H1 (cell line): ENCODE results near the gene NADK. TPM values are rescaled to one million over a fixed set of nuclear protein-coding genes. Genes with fewer than 3 reads are reported as not detected.

Experiments
- CTCF ChIA-PET: fragments of 300-600 bp; sonication (Branson Sonifier 250); formaldehyde crosslinking; loops from one replicate; lab custom pipeline; 2021; ENCODE audit not compliant: partially characterized antibody; lab: Charles Lee
- POLR2A ChIA-PET: fragments of 300-600 bp; sonication (Branson Sonifier 250); formaldehyde crosslinking; loops from one replicate; lab custom pipeline; 2021; ENCODE audit warnings: inconsistent platforms; ENCODE audit not compliant: partially characterized antibody; lab: Charles Lee
- DNase-seq, 2 experiments: peaks; one replicate each; pipeline versions ENCODE4 v3.0.0 to v3.0.0-alpha.2; 2010 to 2022; ENCODE audit warnings: low spot score in 2 of 2, low read depth in 1 of 2, mixed read lengths in 1 of 2
- FAIRE-seq: peaks from 2 replicates; lab custom pipeline; 2011; peaks lifted over from hg19 to GRCh38; lab: Jason Lieb, UNC
- H2AFZ ChIP-seq: 2 replicates; pipeline ENCODE4 v1.8.1; 2012; ENCODE audit warnings: low read length, inconsistent platforms
- H2AK5ac ChIP-seq: 2 replicates; pipeline ENCODE4 v1.6.1; 2013; ENCODE audit warnings: low read depth, low read length
- H2BK120ac ChIP-seq: replicated peaks from 2 replicates; pipeline ENCODE3; 2013; ENCODE audit warnings: low read depth, low read length, inconsistent platforms
- H2BK12ac ChIP-seq: 2 replicates; pipeline ENCODE4 v1.6.1; 2013; ENCODE audit warnings: low read depth, low read length
- H2BK15ac ChIP-seq: 2 replicates; pipeline ENCODE4 v1.6.1; 2013; ENCODE audit warnings: low read length
- H2BK20ac ChIP-seq: 2 replicates; pipeline ENCODE4 v1.6.1; 2013; ENCODE audit warnings: low read length
- H2BK5ac ChIP-seq: 2 replicates; pipeline ENCODE4 v1.6.1; 2013; ENCODE audit warnings: low read depth, low read length
- H3K14ac ChIP-seq: 2 replicates; pipeline ENCODE4 v1.6.1; 2013; ENCODE audit warnings: inconsistent platforms; ENCODE audit not compliant: insufficient read length
- H3K18ac ChIP-seq: 2 replicates; pipeline ENCODE4 v1.6.1; 2013; ENCODE audit warnings: low read length; ENCODE audit errors: extremely low read depth
- H3K23ac ChIP-seq: 2 replicates; pipeline ENCODE4 v1.6.1; 2013; ENCODE audit warnings: inconsistent platforms; ENCODE audit not compliant: insufficient read length
- H3K23me2 ChIP-seq: 2 replicates; pipeline ENCODE4 v1.6.1; 2013; ENCODE audit warnings: low read depth, low read length
- H3K27ac ChIP-seq: 2 replicates; pipeline ENCODE4 v1.6.1; 2011; ENCODE audit warnings: low read depth, low read length, inconsistent platforms
- H3K27me3 ChIP-seq, 4 experiments: replicated peaks in 1 of 4; 1 replicate in 1 of 4; 2 replicates in 3 of 4; pipeline versions ENCODE4 v1.6.1 to v1.8.1; 2011 to 2013; ENCODE audit warnings: low read length in 3 of 4, mild to moderate bottlenecking in 3 of 4, inconsistent platforms in 2 of 4, mixed read lengths in 2 of 4, moderate library complexity in 1 of 4; ENCODE audit not compliant: control insufficient read depth in 3 of 4, insufficient read depth in 3 of 4; ENCODE audit errors: extremely low read depth in 1 of 4
- H3K36me3 ChIP-seq, 4 experiments: 2 replicates each; pipeline versions ENCODE4 v1.6.1 to v1.8.1; 2011 to 2013; ENCODE audit warnings: mild to moderate bottlenecking in 4 of 4, low read length in 3 of 4, moderate library complexity in 2 of 4, control low read depth in 1 of 4, inconsistent platforms in 1 of 4; ENCODE audit not compliant: insufficient read depth in 4 of 4, control insufficient read depth in 2 of 4
- H3K4ac ChIP-seq: replicated peaks from 2 replicates; pipeline ENCODE3; 2013; ENCODE audit warnings: low read length, low read depth, mixed read lengths, inconsistent platforms; ENCODE audit not compliant: insufficient read length
- H3K4me1 ChIP-seq, 4 experiments: replicated peaks in 1 of 4; 1 replicate in 1 of 4; 2 replicates in 3 of 4; pipeline versions ENCODE4 v1.6.1 to v1.8.1; 2011 to 2013; ENCODE audit warnings: low read length in 3 of 4, inconsistent platforms in 2 of 4, mixed read lengths in 1 of 4; ENCODE audit not compliant: insufficient read depth in 4 of 4, control insufficient read depth in 3 of 4
- H3K4me2 ChIP-seq, 2 experiments: 2 replicates each; pipeline versions ENCODE4 v1.6.1 to v1.8.1; 2011 to 2013; ENCODE audit warnings: low read depth in 2 of 2, low read length in 2 of 2, control low read depth in 1 of 2, inconsistent platforms in 1 of 2, mild to moderate bottlenecking in 1 of 2; ENCODE audit not compliant: insufficient read depth in 1 of 2
- H3K4me3 ChIP-seq, 4 experiments: fragments of 200-600, 300-600 bp in 1 of 4; sonication (generic), shearing (Covaris generic), sonication (Bioruptor Twin) in 1 of 4; 2 replicates each; pipeline versions ENCODE4 v1.5.1 to v1.8.1; 2011 to 2016; ENCODE audit warnings: low read length in 4 of 4, low read depth in 3 of 4, control low read depth in 2 of 4, inconsistent platforms in 2 of 4, mild to moderate bottlenecking in 2 of 4, mixed read lengths in 1 of 4, moderate library complexity in 1 of 4; ENCODE audit not compliant: insufficient read depth in 2 of 4; ENCODE audit errors: extremely low read depth in 1 of 4
- H3K56ac ChIP-seq: replicated peaks from 2 replicates; pipeline ENCODE3; 2013; ENCODE audit warnings: low read depth, mild to moderate bottlenecking, mixed read lengths, low read length, inconsistent platforms; ENCODE audit not compliant: insufficient read length
- H3K79me1 ChIP-seq: 2 replicates; pipeline ENCODE4 v1.6.1; 2013; ENCODE audit warnings: low read depth, low read length, control low read depth
- H3K79me2 ChIP-seq, 2 experiments: 2 replicates each; pipeline versions ENCODE4 v1.6.1 to v1.8.1; 2012 to 2013; ENCODE audit warnings: low read length in 2 of 2, mild to moderate bottlenecking in 2 of 2, inconsistent platforms in 1 of 2; ENCODE audit not compliant: insufficient read depth in 2 of 2, control insufficient read depth in 1 of 2
- H3K9ac ChIP-seq, 4 experiments: replicated peaks in 1 of 4; 1 replicate in 1 of 4; 2 replicates in 3 of 4; pipeline versions ENCODE4 v1.6.1 to v1.8.1; 2011 to 2013; ENCODE audit warnings: low read depth in 3 of 4, low read length in 3 of 4, control low read depth in 2 of 4, mild to moderate bottlenecking in 2 of 4, moderate library complexity in 2 of 4, inconsistent platforms in 1 of 4; ENCODE audit errors: extremely low read depth in 1 of 4
- H3K9me3 ChIP-seq, 2 experiments: 2 replicates each; pipeline versions ENCODE4 v1.6.1 to v1.8.1; 2012 to 2013; ENCODE audit warnings: mild to moderate bottlenecking in 2 of 2, moderate library complexity in 2 of 2, control low read depth in 1 of 2, inconsistent platforms in 1 of 2, low read depth in 1 of 2, low read length in 1 of 2, mixed read lengths in 1 of 2; ENCODE audit not compliant: insufficient read depth in 2 of 2
- H4K20me1 ChIP-seq, 2 experiments: replicated peaks in 1 of 2; 2 replicates each; pipeline versions ENCODE3 to v1.8.1; 2011 to 2013; ENCODE audit warnings: inconsistent platforms in 2 of 2, low read length in 2 of 2, mild to moderate bottlenecking in 1 of 2; ENCODE audit not compliant: insufficient read depth in 2 of 2, control insufficient read depth in 1 of 2
- H4K5ac ChIP-seq: 2 replicates; pipeline ENCODE4 v1.6.1; 2013; ENCODE audit warnings: low read length, low read depth, mixed read lengths, inconsistent platforms; ENCODE audit not compliant: insufficient read length
- H4K8ac ChIP-seq: 2 replicates; pipeline ENCODE4 v1.8.0; 2013; ENCODE audit warnings: mild to moderate bottlenecking, moderate library complexity, low read length, inconsistent platforms; ENCODE audit not compliant: insufficient read depth; ENCODE audit errors: extremely low read depth
- H4K91ac ChIP-seq: replicated peaks from 2 replicates; pipeline ENCODE3; 2013; ENCODE audit warnings: low read length, mixed read lengths, inconsistent platforms; ENCODE audit not compliant: insufficient read length
- EGR1 ChIP-seq: IDR thresholded peaks from 2 replicates; pipeline ENCODE4 v1.6.1; 2011; ENCODE audit warnings: low read depth, low read length, borderline replicate concordance
- KDM4A ChIP-seq: IDR thresholded peaks from one replicate; pipeline ENCODE4 v1.7.1; 2012; ENCODE audit warnings: low read depth, mild to moderate bottlenecking, moderate library complexity, low read length, inconsistent platforms; ENCODE audit not compliant: severe bottlenecking
- PHF8 ChIP-seq: fragments of 200-600 bp; sonication (generic); conservative IDR thresholded peaks from 2 replicates; pipeline ENCODE4 v1.7.1; 2012; ENCODE audit warnings: low read depth, mild to moderate bottlenecking, inconsistent platforms, low read length, moderate library complexity
- SP4 ChIP-seq: IDR thresholded peaks from 2 replicates; pipeline ENCODE4 v1.6.1; 2012; ENCODE audit warnings: low read length, inconsistent platforms
- SRF ChIP-seq: IDR thresholded peaks from 2 replicates; pipeline ENCODE4 v1.6.1; 2011; ENCODE audit warnings: mild to moderate bottlenecking, low read depth, low read length, moderate library complexity
- YY1 ChIP-seq: IDR thresholded peaks from 2 replicates; pipeline ENCODE4 v1.6.1; 2011; ENCODE audit warnings: low read depth, mild to moderate bottlenecking, low read length
- ZNF274 ChIP-seq: IDR thresholded peaks from 2 replicates; pipeline ENCODE4 v1.7.0; 2012; ENCODE audit warnings: low read length, borderline replicate concordance; ENCODE audit errors: extremely low read depth
- WGBS, 2 experiments: shearing (Covaris generic) in 1 of 2; methylation state at CpG; one replicate each; pipeline versions ENCODE4 v1.1.6 to v1.1.7; 2013 to 2015; ENCODE audit warnings: low lambda C conversion rate in 2 of 2, mixed read lengths in 2 of 2, inconsistent platforms in 1 of 2, low coverage in 1 of 2, missing lambda C conversion rate in 1 of 2; ENCODE audit not compliant: insufficient replicate concordance in 2 of 2, insufficient coverage in 1 of 2, insufficient read length in 1 of 2; ENCODE audit errors: extremely low coverage in 1 of 2, missing lambda C conversion rate in 1 of 2; 5-methylcytosine and 5-hydroxymethylcytosine counted together
- long read RNA-seq, 2 experiments: library from RNA in 1 of 2; library from capped mRNA in 1 of 2; stranded (forward); transcript quantifications; one replicate each; pipeline ENCODE4 v2.0.0, GENCODE V29; 2021; ENCODE audit warnings: inconsistent platforms in 1 of 2
- polyA minus RNA-seq, 3 experiments: library from RNA; depleted of rRNA, polyadenylated mRNA; stranded (reverse); fragments of >200 nt; gene quantifications; 1 replicate in 2 of 3; 2 replicates in 1 of 3; pipeline ENCODE4 v1.2.3, GENCODE V29; 2011
- polyA plus RNA-seq, 7 experiments: library from polyadenylated mRNA; depleted of rRNA in 3 of 7; stranded (reverse) in 5 of 7; unstranded in 2 of 7; fragments of >200 nt in 5 of 7; fragments of 200-250 nt in 2 of 7; gene quantifications; 1 replicate in 5 of 7; 2 replicates in 1 of 7; 4 replicates in 1 of 7; pipeline versions ENCODE4 v1.2.1 to v1.2.3, GENCODE V29; 2011 to 2013; ENCODE audit warnings: missing spikeins in 2 of 7, mixed read lengths in 2 of 7
- total RNA-seq: library from RNA; stranded (reverse); fragmentation: NEBNext Ultra II Directional; extraction: Animal tissue kit (Norgen Biotek cat#: 25700); gene quantifications from 2 replicates; pipeline ENCODE4 v1.2.1, GENCODE V29; 2021

NADK gene, protein sequence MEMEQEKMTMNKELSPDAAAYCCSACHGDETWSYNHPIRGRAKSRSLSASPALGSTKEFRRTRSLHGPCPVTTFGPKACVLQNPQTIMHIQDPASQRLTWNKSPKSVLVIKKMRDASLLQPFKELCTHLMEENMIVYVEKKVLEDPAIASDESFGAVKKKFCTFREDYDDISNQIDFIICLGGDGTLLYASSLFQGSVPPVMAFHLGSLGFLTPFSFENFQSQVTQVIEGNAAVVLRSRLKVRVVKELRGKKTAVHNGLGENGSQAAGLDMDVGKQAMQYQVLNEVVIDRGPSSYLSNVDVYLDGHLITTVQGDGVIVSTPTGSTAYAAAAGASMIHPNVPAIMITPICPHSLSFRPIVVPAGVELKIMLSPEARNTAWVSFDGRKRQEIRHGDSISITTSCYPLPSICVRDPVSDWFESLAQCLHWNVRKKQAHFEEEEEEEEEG
- 80.1 and 89.7 TPM in 2 replicates for total RNA-seq
- polyA plus RNA-seq (2011; rRNA removed) = 78.0 and 105 TPM in 2 replicates
- polyA plus RNA-seq (2011; cell fraction: cytosol; rRNA removed) = 93.5 TPM
- 230 TPM for polyA plus RNA-seq (2011; cell fraction: nucleus; rRNA removed)
- polyA plus RNA-seq (2012, experiment 1 of 2) = 68.6 to 97.3 TPM (median 83.2 TPM) in 4 replicates
- 59.0 TPM for polyA plus RNA-seq (2012, experiment 2 of 2)
- polyA plus RNA-seq (2013, experiment 1 of 2) = 44.9 TPM
- polyA plus RNA-seq (2013, experiment 2 of 2) = 41.0 TPM
- 37.6 and 56.0 TPM in 2 replicates for polyA minus RNA-seq (2011; rRNA and poly(A)+ RNA removed)
- 57.0 TPM for polyA minus RNA-seq (2011; cell fraction: cytosol; rRNA and poly(A)+ RNA removed)
- 65.2 TPM for polyA minus RNA-seq (2011; cell fraction: nucleus; rRNA and poly(A)+ RNA removed)
- long read RNA-seq, experiment 1, transcript NADK-201 (12 exons, 3,235 nt) = major isoform, 7 of 41 reads
- long read RNA-seq, experiment 1, partial matches to known transcripts = 17 of 41 reads
- long read RNA-seq, experiment 1, other reads (novel, unspliced or antisense) = 16 of 41 reads
- long read RNA-seq, experiment 2, partial matches to known transcripts = 7 of 10 reads
- long read RNA-seq, experiment 2, other reads (novel, unspliced or antisense) = 2 of 10 reads

DNA sequence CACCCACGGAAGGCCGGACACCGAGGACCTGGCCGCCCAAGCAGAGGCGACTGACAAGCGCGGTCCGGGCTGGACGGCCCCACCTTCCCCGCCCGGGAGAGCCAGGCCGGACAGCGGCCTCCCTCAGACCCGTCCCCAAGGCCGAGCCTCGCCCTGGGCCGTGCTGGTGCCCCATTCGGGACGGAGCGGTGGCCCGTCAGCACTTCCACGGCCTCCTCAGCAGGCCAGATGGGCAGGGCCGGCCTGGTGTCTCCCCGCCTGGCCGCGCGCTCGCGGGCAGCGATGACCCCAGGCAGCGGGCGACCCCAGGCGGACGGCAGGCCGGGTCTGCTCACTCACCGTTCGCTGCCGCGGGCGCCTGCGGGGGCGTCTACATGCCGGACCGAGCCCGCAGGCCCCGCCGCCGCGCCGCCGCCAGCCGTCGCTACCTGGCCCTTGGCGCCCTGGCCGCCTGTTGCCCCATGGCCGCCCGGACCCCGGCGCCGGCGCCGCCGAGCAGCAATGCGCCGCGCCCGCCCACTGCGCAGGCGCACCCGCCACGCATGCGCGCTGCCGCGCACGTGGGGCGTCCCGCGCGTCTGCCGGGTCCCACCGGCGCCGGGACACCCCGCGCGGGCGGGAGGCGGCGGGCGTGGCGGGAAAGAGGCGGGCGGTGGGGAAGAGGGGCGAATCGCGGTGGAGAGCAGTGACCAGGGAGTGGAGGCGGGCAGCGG lies at the start of gene NADK:
Gene NADK, minus strand, starts transcription at position 521 of the 713 bp plus-strand sequence. CDS start 13,064 bp downstream, outside the sequence.
- H2BK12ac ChIP-seq = peak within 1 kb of the TSS; percentile 90; the same call in 1 of the 2 replicates
- peaks cover 11 to 16% of the 10 kb centered on the region in 2 experiments for H4K20me1 ChIP-seq
- H3K36me3 ChIP-seq = no peaks in the 10 kb centered on the region; a peak in 1 of 8 replicates
- H3K4me3 ChIP-seq = peak within 1 kb of the TSS; percentile 66 to 91 (median 77)
- H2BK5ac ChIP-seq = peak within 1 kb of the TSS; percentile 99
- H3K4me1 ChIP-seq = peaks cover 3 to 44% (median 28%) of the 10 kb centered on the region in 4 experiments
- no peak within 1 kb of the TSS for H2BK20ac ChIP-seq
- peaks cover 16 to 47% of the 10 kb centered on the region in 2 experiments for H3K79me2 ChIP-seq
- peak within 1 kb of the TSS; percentile 46; the same call in 1 of the 2 replicates for H2BK15ac ChIP-seq
- peak within 1 kb of the TSS; percentile 99 for H4K91ac ChIP-seq
- CTCF ChIA-PET = interaction anchor here (1.4 to 2.2 kb wide), 5 partner anchors 11 to 132 kb away, joined by 3 to 6 read pairs (median 5); no protein-coding TSS in a partner anchor
- H3K9ac ChIP-seq = peak within 1 kb of the TSS; percentile 8 to 96 (median 71); a peak in 6 of 7 replicates
- peak within 1 kb of the TSS; percentile 81 to 99 for H3K4me2 ChIP-seq
- H3K23me2 ChIP-seq = peaks cover 14% of the 10 kb centered on the region
- peak within 1 kb of the TSS; percentile 93 for H3K56ac ChIP-seq
- H3K79me1 ChIP-seq = peaks cover 10% of the 10 kb centered on the region; the same call in 1 of the 2 replicates
- peak within 1 kb of the TSS; percentile 76 for H3K27ac ChIP-seq
- POLR2A ChIA-PET = interaction anchor here (1.0 to 2.6 kb wide), 8 partner anchors 10 to 139 kb away, joined by 3 to 17 read pairs (median 4); no protein-coding TSS in a partner anchor
- peak in 1 of 2 experiments; percentile 79 for DNase-seq
- peak within 1 kb of the TSS; percentile 97 for H3K18ac ChIP-seq
- H3K14ac ChIP-seq = no peak within 1 kb of the TSS
- H2AFZ ChIP-seq = no peak within 1 kb of the TSS
- no peaks in the 10 kb centered on the region for H3K9me3 ChIP-seq
- WGBS, 2 experiments = 2% methylated on average over 65 of the region's 99 CpGs; no CpG with 5 or more reads in 1 of the 2 experiments
- H4K5ac ChIP-seq = peak within 1 kb of the TSS; percentile 90
- peak within 1 kb of the TSS; percentile 67; the same call in 1 of the 2 replicates for H2AK5ac ChIP-seq
- H3K4ac ChIP-seq = peak within 1 kb of the TSS; percentile 46
- no peaks in the 10 kb centered on the region for H3K27me3 ChIP-seq
- no peak for FAIRE-seq
- no peak within 1 kb of the TSS for H3K23ac ChIP-seq
- H4K8ac ChIP-seq = peak within 1 kb of the TSS; percentile 83
- H2BK120ac ChIP-seq = peak within 1 kb of the TSS; percentile 95
- TF ChIP-seq YY1 (no peak; the same call in 1 of the 2 replicates), KDM4A (peak; percentile 80), SRF (no peak), EGR1 (no peak), SP4 (no peak), ZNF274 (no peak), PHF8 (no peak; the same call in 1 of the 2 replicates)
